Neutrophil (primary cell): ENCODE results near the gene SLC8B1.

Experiments
- H3K27ac ChIP-seq: fragments of 200-600 bp; sonication (generic); 2 replicates; pipeline ENCODE4 v1.5.1; 2016; ENCODE audit warnings: mild to moderate bottlenecking, moderate library complexity
- H3K27me3 ChIP-seq: fragments of 200-600 bp; sonication (generic); 2 replicates; pipeline ENCODE4 v1.6.0; 2016; ENCODE audit warnings: mild to moderate bottlenecking
- H3K36me3 ChIP-seq: fragments of 200-600 bp; sonication (generic); 2 replicates; pipeline ENCODE4 v1.5.1; 2017
- H3K4me1 ChIP-seq, 2 experiments: fragments of 200-600 bp in 1 of 2; sonication (generic) in 1 of 2; 1 replicate in 1 of 2; 2 replicates in 1 of 2; pipeline versions ENCODE4 v1.5.1 to v1.6.1; 2013 to 2016; ENCODE audit warnings: low read depth in 1 of 2, low read length in 1 of 2, mild to moderate bottlenecking in 1 of 2, moderate library complexity in 1 of 2; ENCODE audit not compliant: control insufficient read depth in 1 of 2, insufficient read depth in 1 of 2
- H3K4me3 ChIP-seq, 2 experiments: fragments of 200-600 bp in 1 of 2; sonication (generic) in 1 of 2; 1 replicate in 1 of 2; 2 replicates in 1 of 2; pipeline ENCODE4 v1.5.1; 2013 to 2016; ENCODE audit warnings: low read depth in 1 of 2, low read length in 1 of 2, mild to moderate bottlenecking in 1 of 2, moderate library complexity in 1 of 2
- H3K9me3 ChIP-seq: fragments of 200-600 bp; sonication (generic); 2 replicates; pipeline ENCODE4 v1.5.1; 2016
- CTCF ChIP-seq: fragments of 200-600 bp; sonication (generic); IDR thresholded peaks from 2 replicates; pipeline ENCODE4 v1.5.1; 2016; ENCODE audit warnings: antibody characterized with exemption

Gene SLC8B1

GRCh38 chr12:113278141-113278540 lies 56.8 kb downstream of the SLC8B1 start:
- H3K4me1 ChIP-seq: no peaks in the 10 kb centered on the region
- H3K27me3 ChIP-seq: no peaks in the 10 kb centered on the region
- TF ChIP-seq CTCF: no peak
- no peak overlapping the region for H3K4me3 ChIP-seq
- no peak overlapping the region for H3K27ac ChIP-seq
- H3K36me3 ChIP-seq: peaks cover 9% of the 10 kb centered on the region
- H3K9me3 ChIP-seq: no peaks in the 10 kb centered on the region

- no peak for TF ChIP-seq CTCF
- Histone ChIP-seq H3K9me3 (no peaks in the 10 kb centered on the region), H3K36me3 (peaks cover 9% of the 10 kb centered on the region), H3K4me3 (no peak overlapping the region), H3K27ac (no peak overlapping the region), H3K27me3 (no peaks in the 10 kb centered on the region), H3K4me1 (no peaks in the 10 kb centered on the region)
Measured at GRCh38 chr12:113277511-113277910, 57.4 kb downstream of the SLC8B1 start.

- Histone ChIP-seq H3K27ac (no peak overlapping the region), H3K4me3 (no peak overlapping the region), H3K4me1 (no peaks in the 10 kb centered on the region), H3K36me3 (peaks cover 9% of the 10 kb centered on the region), H3K9me3 (no peaks in the 10 kb centered on the region), H3K27me3 (no peaks in the 10 kb centered on the region)
- TF ChIP-seq CTCF: no peak
Measured at GRCh38 chr12:113276946-113277500, 57.9 kb downstream of the SLC8B1 start.

GRCh38 chr12:113276306-113276705 lies 58.6 kb downstream of the SLC8B1 start:
- no peak for TF ChIP-seq CTCF
- no peaks in the 10 kb centered on the region for H3K27me3 ChIP-seq
- no peaks in the 10 kb centered on the region for H3K4me1 ChIP-seq
- H3K27ac ChIP-seq: no peak overlapping the region
- H3K4me3 ChIP-seq: no peak overlapping the region
- no peaks in the 10 kb centered on the region for H3K9me3 ChIP-seq
- peaks cover 9% of the 10 kb centered on the region for H3K36me3 ChIP-seq

GRCh38 chr12:113274848-113275247 lies 60.1 kb downstream of the SLC8B1 start:
- no peaks in the 10 kb centered on the region for H3K27me3 ChIP-seq
- H3K36me3 ChIP-seq: peaks cover 9% of the 10 kb centered on the region
- no peaks in the 10 kb centered on the region for H3K9me3 ChIP-seq
- no peaks in the 10 kb centered on the region for H3K4me1 ChIP-seq
- no peak for TF ChIP-seq CTCF
- H3K4me3 ChIP-seq: no peak overlapping the region
- H3K27ac ChIP-seq: no peak overlapping the region
